NOMO-1 treated with dmso at 0.1 percent for 144 hours (cell line): ENCODE measurements around the gene SMG7.

Source experiments
- DNase-seq: peaks from one replicate; lab custom pipeline; 2025; ENCODE audit not compliant: unreplicated experiment; lab: John Stamatoyannopoulos, UW

SMG7 gene

GRCh38 chr1:183470147-183470960 is 1.9 kb upstream of the SMG7 start:
- peak; percentile 63 for DNase-seq

GRCh38 chr1:183470961-183471742 is 1.1 kb upstream of the SMG7 start:
- peak; percentile 50 for DNase-seq

GRCh38 chr1:183471743-183472487 is 384 bp upstream of the SMG7 start:
- peak; percentile 86 for DNase-seq

DNA sequence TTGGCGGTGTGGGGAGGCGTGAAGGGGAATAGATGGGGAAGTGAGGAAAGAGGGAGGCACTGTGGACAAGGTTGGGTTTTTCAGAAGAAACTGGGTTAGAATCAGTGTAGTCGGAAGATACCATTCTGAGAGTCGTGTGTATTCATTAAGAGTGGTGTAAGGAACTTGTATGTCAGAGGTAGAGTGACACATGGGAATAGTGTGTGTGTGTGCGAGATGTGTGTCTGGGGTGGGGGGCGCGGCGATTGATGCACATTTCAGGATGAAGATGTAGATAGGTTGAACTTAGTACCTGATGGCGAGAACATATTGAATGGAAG is 878 bp downstream of the SMG7 start:
- no peak for DNase-seq

- DNase-seq = no peak
Measured at GRCh38 chr1:183476081-183476480, 3.8 kb downstream of the SMG7 start.

GRCh38 chr1:183477986-183478781 is 5.9 kb downstream of the SMG7 start:
- DNase-seq = no peak

DNA sequence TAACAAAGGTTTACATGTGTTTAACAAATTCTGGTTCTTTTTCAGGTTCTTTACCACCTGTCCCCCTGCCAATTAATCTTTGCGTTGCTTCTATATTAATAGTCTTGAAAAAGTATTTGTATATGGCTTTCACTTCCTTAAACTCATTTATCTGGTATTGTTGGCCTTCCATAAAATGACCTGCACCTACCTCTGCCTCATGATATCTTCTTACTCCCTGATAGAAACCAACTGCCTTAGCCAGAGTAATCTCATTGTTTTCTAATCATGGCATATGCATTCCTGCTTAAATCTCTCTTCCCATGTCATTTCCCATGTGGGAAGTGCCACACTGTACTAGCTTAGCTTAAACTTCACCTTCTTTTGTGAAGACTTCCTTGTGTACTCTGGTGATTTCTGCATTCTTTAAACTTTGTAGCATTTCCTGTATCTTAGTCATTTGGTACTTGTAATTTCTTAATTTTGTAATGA is 8.7 kb downstream of the SMG7 start:
- DNase-seq = peak; percentile 15

DNA sequence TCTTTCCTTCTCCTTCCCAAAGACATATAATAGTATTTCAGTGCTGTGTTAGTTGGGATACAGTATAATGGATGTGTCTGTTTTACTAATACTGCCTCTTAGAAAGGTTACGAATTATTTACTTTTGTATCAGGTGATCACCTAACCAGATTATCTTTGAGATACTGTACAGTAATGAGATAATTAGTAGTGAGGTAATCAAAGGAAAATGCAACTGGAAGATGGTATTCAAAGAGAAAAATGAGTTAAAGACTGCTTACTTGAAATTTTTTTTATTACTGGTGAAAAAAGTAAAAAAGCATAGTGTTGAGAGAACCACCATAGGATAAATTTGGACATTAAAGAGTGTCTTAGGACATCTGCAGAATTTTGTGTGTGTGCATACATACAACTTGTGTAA is 10.9 kb downstream of the SMG7 start:
- DNase-seq = no peak

DNA sequence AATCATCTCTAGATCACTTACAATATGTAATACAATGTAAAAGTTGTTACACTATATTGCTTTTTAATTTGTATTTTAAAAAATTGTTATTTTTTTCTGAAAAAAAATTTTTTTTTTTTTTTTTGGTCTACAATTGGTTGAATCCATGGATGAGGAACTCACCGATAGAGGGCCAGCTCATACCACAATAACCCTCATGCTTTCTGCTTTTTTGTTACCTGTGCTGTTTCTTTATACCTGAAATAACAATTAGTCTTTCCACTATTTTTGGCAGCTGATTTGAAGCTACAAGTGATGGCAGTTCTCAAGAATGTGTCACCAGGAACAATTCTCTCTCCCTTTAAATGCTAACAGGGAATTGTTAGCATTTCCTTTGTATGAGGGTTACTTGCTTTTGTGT is 12.0 kb downstream of the SMG7 start:
- no peak for DNase-seq

DNA sequence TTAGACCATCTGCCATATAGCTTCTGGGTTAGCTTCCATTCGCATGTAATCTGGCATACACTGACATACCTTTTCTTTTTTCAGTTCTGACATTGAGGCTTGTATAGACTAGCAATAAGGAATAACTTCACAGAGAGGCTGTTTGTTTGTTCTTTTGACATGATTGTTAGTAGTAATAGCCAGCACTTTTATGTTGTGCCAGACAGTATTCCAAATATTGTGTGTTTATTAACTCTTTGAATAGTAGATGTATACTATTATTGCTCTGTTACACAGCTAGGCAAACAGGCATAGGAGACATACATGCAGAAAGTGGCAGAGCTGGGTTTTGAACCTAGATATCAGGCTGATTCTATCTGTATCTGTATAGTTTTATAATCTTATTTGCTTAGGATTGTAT is 12.6 kb downstream of the SMG7 start:
- no peak for DNase-seq

DNA sequence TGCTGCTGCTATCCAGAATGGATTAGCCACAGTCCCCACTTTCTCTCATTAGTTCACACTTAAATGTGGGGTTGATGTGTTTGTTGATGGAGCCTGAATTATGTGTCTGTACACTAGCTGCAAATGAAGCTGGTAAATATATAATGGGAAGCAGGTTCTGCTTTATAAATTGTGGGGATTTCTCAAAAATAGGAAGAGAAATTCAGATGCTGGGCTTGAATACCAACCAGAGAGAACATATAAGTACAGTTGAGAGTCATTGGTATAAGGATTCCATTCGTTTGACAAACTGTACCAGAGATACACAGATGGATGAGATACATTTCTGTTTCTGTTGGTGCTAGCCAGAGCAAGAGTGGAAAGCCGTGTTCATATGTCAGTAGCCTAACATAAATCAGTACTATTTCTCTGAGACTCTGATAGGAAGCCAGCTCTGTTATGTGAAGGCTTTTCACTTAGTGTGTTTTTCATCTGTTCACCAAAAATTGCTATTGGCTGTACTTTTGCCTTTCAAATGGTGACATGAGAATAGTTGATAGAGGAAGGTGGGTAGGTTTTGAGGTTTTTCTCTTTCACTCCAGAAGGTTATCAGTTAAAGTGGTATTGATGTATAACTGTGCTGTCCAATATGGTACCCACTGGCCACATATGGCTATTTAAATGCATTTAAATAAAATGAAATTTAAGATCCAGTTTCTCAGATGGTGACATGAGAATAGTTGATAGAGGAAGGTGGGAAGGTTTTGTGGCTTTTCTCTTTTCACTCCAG is 15.6 kb downstream of the SMG7 start:
- DNase-seq = no peak

- no peak for DNase-seq
Measured at GRCh38 chr1:183490932-183491331, 18.6 kb downstream of the SMG7 start.

DNA sequence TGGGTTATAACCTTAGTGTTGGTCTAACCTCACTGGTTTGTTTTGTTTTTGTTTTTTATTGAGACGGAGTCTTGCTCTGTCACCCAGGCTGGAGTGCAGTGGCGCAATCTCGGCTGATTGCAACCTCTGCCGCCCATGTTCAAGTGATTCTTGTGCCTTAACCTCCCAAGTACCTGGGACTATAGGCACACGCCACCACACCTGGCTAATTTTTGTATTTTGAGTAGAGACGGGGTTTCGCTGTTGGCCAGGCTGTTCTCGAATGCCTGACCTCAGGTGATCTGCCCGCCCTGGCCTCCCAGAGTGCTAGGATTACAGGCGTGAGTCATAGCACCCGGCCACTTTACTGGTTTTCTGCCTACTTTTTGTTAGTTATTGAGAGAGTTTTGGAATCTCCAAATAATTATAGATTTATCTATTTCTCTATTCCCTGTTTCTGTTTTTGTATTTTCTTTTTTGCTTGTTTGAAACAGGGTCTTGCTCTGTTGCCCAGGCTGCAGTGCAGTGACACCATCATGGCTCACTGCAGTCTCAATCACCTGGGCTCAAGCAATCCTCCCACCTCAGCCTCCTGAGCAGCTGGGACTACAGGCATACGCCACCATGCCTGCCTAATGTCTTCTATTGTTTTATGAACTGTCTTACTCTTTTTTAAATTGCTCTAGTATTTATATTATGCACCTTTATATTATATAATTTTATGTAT is 21.4 kb downstream of the SMG7 start:
- DNase-seq = no peak

DNA sequence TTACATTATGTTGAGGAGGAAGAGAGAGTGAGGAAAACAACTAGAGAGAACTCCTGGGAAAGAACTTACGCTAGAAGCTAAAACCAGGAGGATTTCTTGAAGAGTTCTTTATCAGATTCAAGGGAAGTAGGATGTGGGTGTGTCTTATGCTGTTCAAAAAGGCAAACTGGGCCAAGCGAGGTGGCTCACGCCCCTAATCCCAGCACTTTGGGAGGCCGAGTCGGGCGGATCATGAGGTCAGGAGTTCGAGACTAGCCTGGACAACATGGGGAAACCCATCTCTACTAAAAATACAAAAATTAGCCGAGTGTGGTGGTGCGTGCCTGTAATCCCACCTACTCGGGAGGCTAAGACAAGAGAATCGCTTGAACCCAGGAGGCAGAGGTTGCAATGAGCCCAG is 23.1 kb downstream of the SMG7 start:
- no peak for DNase-seq

DNA sequence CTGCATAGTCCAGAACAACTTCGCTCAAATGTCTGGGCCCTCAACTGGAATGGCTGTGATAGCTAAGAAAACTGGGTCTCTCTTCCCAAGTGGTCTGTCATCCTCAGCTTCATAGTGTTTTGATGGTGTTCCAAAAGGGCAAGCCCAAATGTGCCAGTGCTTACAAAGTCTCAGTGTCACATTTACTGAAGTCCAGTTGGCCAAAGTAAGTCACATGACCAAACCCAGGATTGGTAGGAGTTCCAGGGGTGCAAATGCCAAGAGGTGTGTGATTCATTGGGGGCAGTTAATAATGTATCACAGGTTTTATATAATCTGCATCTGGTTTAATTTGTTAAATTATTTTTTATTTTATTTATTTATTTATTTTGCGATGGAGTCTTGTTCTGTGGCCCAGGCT is 24.9 kb downstream of the SMG7 start:
- no peak for DNase-seq

DNA sequence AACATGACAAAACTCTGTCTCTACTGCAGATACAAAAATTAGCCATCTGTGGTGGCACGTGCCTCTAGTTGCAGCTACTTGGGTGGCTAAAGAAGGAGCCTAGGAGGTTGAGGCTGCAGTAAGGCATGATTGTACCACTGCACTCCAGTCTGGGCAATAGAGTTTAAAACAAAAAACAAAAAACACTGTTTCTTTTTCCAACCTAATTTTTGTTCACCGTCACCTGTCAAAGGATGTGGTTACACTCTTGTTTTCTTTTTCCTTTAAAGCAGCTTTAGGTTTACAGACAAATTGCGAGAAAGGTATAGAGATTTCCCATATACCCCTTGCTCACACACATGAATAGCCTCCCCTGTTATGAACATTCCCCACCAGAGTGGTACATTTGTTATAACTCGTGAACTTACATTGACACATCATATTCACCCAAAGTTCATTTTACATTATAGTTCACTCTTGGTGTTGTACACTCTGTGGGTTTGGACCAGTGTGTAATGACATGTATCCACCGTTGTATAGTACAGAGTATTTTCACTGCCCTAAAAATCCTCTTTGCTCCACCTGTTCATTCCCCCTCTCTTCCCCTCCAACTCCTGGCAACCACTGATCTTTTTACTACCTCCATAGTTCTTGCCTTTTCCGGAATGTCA is 26.2 kb downstream of the SMG7 start:
- no peak for DNase-seq

DNA sequence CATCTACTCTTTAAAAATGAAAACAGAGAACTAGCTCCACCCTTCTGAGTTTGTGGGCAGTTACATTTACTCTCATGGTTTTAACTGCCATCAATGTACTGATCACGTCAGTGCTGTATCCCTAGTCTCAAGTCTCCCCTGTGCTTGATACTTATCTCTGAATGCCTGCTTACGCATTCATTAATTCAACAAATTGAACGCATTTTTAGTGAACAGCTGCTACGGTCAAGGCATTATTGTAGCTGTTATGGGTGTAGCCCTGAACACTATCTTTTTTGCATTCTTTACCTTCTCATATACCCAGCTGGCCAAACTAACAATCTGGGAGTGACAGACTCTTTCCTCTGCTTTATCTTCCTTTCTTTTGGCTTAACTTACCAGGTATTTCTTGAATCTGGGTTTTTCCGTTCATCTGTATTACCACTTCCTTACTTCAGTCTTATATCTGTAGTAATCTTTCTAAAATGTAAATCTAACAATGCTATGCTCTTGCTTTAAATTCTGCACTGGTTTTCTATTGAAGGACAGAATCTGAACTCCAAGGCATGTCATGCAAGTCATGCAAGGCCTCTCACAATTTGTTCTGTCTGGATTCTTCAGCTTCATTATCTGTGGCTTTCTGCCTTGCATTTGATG is 33.3 kb downstream of the SMG7 start:
- DNase-seq = no peak

GRCh38 chr1:183506561-183506960 is 34.3 kb downstream of the SMG7 start:
- DNase-seq = no peak

DNA sequence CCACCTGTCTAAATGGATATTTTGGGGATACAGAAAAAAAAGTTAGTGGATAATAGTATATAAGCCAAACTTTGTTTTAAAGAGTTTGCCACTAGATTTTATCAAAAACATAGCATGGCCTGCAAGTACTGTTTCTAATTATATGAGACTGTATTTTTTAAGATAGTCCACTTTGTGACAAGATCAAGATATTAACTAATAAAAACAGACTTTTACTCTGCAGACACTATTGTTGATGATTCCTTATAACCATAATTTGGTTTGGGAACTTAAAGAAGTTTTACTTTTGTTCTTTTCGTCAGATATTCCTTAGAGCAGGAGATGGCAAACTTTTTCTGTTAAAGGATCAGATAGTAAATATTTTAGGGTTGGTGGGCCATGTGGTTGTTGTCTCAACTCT is 36.4 kb downstream of the SMG7 start:
- DNase-seq = no peak
